ENCODE results near the gene MOV10L1.
"Not testable (repeated sequence)": the region's sequence is repeated elsewhere in the genome, so short reads cannot be mapped to it uniquely, and the experiment has no call there.

MOV10L1 gene

GRCh38 chr22:50201191-50202129, 111.7 kb downstream of the MOV10L1 start:
- DNase-seq (ENCODE audit: low read depth): no peak

GRCh38 chr22:50202130-50202666, 112.4 kb downstream of the MOV10L1 start:
- peak overlapping the region; percentile 58 for H3K4me3 ChIP-seq (ENCODE audit: control insufficient read depth, low read depth, low read length)
- no peak for DNase-seq (ENCODE audit: low read depth)
- TF ChIP-seq CTCF (conservative IDR thresholded peaks at IDR 0.05; ENCODE audit: control insufficient read depth, insufficient read depth, low read depth, low read length): no peak

More at GRCh38 chr22:50201191-50202129, 111.7 kb downstream of the MOV10L1 start:
- TF ChIP-seq CTCF (conservative IDR thresholded peaks at IDR 0.05; ENCODE audit: control insufficient read depth, insufficient read depth, low read depth, low read length): no peak
- peak overlapping the region; percentile 58 for H3K4me3 ChIP-seq (ENCODE audit: control insufficient read depth, low read depth, low read length)

- H3K4me3 ChIP-seq (ENCODE audit: control insufficient read depth, low read depth, low read length): no peak overlapping the region
- no peak for DNase-seq (ENCODE audit: low read depth)
- no peak for TF ChIP-seq CTCF (conservative IDR thresholded peaks at IDR 0.05; ENCODE audit: control insufficient read depth, insufficient read depth, low read depth, low read length)
Measured at GRCh38 chr22:50203288-50203687, 113.5 kb downstream of the MOV10L1 start.

GRCh38 chr22:50204571-50204970, 114.8 kb downstream of the MOV10L1 start:
- DNase-seq (ENCODE audit: low read depth): no peak
- no peak overlapping the region for H3K4me3 ChIP-seq (ENCODE audit: control insufficient read depth, low read depth, low read length)
- no peak for TF ChIP-seq CTCF (conservative IDR thresholded peaks at IDR 0.05; ENCODE audit: control insufficient read depth, insufficient read depth, low read depth, low read length)

GRCh38 chr22:50204998-50205397, 115.2 kb downstream of the MOV10L1 start:
- not testable (repeated sequence) for DNase-seq (ENCODE audit: low read depth); H3K4me3 ChIP-seq (ENCODE audit: control insufficient read depth, low read depth, low read length)

- H3K4me3 ChIP-seq (ENCODE audit: control insufficient read depth, low read depth, low read length): no peak overlapping the region
- no peak for TF ChIP-seq CTCF (conservative IDR thresholded peaks at IDR 0.05; ENCODE audit: control insufficient read depth, insufficient read depth, low read depth, low read length)
- no peak for DNase-seq (ENCODE audit: low read depth)
Measured at GRCh38 chr22:50205781-50206569, 116.2 kb downstream of the MOV10L1 start.

- peak; percentile 47 for TF ChIP-seq CTCF (conservative IDR thresholded peaks at IDR 0.05; ENCODE audit: control insufficient read depth, insufficient read depth, low read depth, low read length)
- peak; percentile 76 for DNase-seq (ENCODE audit: low read depth)
- H3K4me3 ChIP-seq (ENCODE audit: control insufficient read depth, low read depth, low read length): no peak overlapping the region
Measured at GRCh38 chr22:50206599-50206998, 116.8 kb downstream of the MOV10L1 start.
